Measurements from ENCODE around the gene USH1C. TPM values are rescaled to one million over a fixed set of nuclear protein-coding genes. Genes with fewer than 3 reads are reported as not detected.
A peak's percentile ranks its signal among the peaks of the same experiment; 100 is the strongest.

The USH1C gene
- total RNA-seq, 1 donor from 2014 or later, result not detected

GRCh38 chr11:17556999-17557398, 12.8 kb upstream of the USH1C start:
- intact Hi-C loops (cut with DNase I), result no loop called here
- H3K4me1 ChIP-seq, result no peaks in the 10 kb centered on the region
- no peaks in the 10 kb centered on the region for H3K36me3 ChIP-seq
- ATAC-seq (no peak), DNase-seq (no peak)
- no peak for TF ChIP-seq CTCF (IDR thresholded peaks at IDR 0.05)
- no peaks in the 10 kb centered on the region for H3K9me3 ChIP-seq
- H3K27me3 ChIP-seq, result no peaks in the 10 kb centered on the region
- H3K4me3 ChIP-seq, result no peak overlapping the region
- H3K27ac ChIP-seq, result no peak overlapping the region

- ATAC-seq (no peak), DNase-seq (no peak)
- Histone ChIP-seq H3K27ac (no peak overlapping the region), H3K9me3 (no peaks in the 10 kb centered on the region), H3K27me3 (no peaks in the 10 kb centered on the region), H3K36me3 (no peaks in the 10 kb centered on the region), H3K4me3 (no peak overlapping the region), H3K4me1 (no peaks in the 10 kb centered on the region)
- intact Hi-C loops (cut with DNase I), result no loop called here
- no peak for TF ChIP-seq CTCF (IDR thresholded peaks at IDR 0.05)
These were observed 10.3 kb upstream of the USH1C start for GRCh38 chr11:17554487-17554886.

- no peak for TF ChIP-seq CTCF (IDR thresholded peaks at IDR 0.05)
- Histone ChIP-seq H3K4me1 (no peaks in the 10 kb centered on the region), H3K4me3 (no peak overlapping the region), H3K9me3 (no peaks in the 10 kb centered on the region), H3K27me3 (peaks cover 2% of the 10 kb centered on the region), H3K36me3 (no peaks in the 10 kb centered on the region), H3K27ac (no peak overlapping the region)
- ATAC-seq (no peak), DNase-seq (no peak)
- intact Hi-C loops (cut with DNase I), result no loop called here
These were observed 9.0 kb upstream of the USH1C start for GRCh38 chr11:17553249-17553546.

GRCh38 chr11:17552392-17553248, 8.4 kb upstream of the USH1C start:
- ATAC-seq (peak; percentile 30), DNase-seq (no peak)
- Histone ChIP-seq H3K27me3 (peaks cover 8% of the 10 kb centered on the region), H3K4me3 (no peak overlapping the region), H3K36me3 (no peaks in the 10 kb centered on the region), H3K27ac (no peak overlapping the region), H3K9me3 (no peaks in the 10 kb centered on the region), H3K4me1 (no peaks in the 10 kb centered on the region)
- intact Hi-C loops (cut with DNase I), result no loop called here
- no peak for TF ChIP-seq CTCF (IDR thresholded peaks at IDR 0.05)

GRCh38 chr11:17552041-17552355, 7.8 kb upstream of the USH1C start:
- Histone ChIP-seq H3K4me1 (no peaks in the 10 kb centered on the region), H3K9me3 (no peaks in the 10 kb centered on the region), H3K27me3 (peaks cover 14% of the 10 kb centered on the region), H3K36me3 (no peaks in the 10 kb centered on the region), H3K4me3 (no peak overlapping the region), H3K27ac (no peak overlapping the region)
- intact Hi-C loops (cut with DNase I), result no loop called here
- TF ChIP-seq CTCF (IDR thresholded peaks at IDR 0.05), result no peak
- no peak for ATAC-seq
- no peak for DNase-seq
